H1 (cell line): ENCODE results near the gene KIAA0586. TPM values are rescaled to one million over a fixed set of nuclear protein-coding genes. Genes with fewer than 3 reads are reported as not detected.

Experiments used
- CTCF ChIA-PET: fragments of 300-600 bp; sonication (Branson Sonifier 250); formaldehyde crosslinking; loops from one replicate; lab custom pipeline; 2021; ENCODE audit not compliant: partially characterized antibody; lab: Charles Lee
- POLR2A ChIA-PET: fragments of 300-600 bp; sonication (Branson Sonifier 250); formaldehyde crosslinking; loops from one replicate; lab custom pipeline; 2021; ENCODE audit warnings: inconsistent platforms; ENCODE audit not compliant: partially characterized antibody; lab: Charles Lee
- DNase-seq, 2 experiments: peaks; one replicate each; pipeline versions ENCODE4 v3.0.0 to v3.0.0-alpha.2; 2010 to 2022; ENCODE audit warnings: low spot score in 2 of 2, low read depth in 1 of 2, mixed read lengths in 1 of 2
- FAIRE-seq: peaks from 2 replicates; lab custom pipeline; 2011; peaks lifted over from hg19 to GRCh38; lab: Jason Lieb, UNC
- H2AFZ ChIP-seq: 2 replicates; pipeline ENCODE4 v1.8.1; 2012; ENCODE audit warnings: low read length, inconsistent platforms
- H2AK5ac ChIP-seq: 2 replicates; pipeline ENCODE4 v1.6.1; 2013; ENCODE audit warnings: low read depth, low read length
- H2BK120ac ChIP-seq: replicated peaks from 2 replicates; pipeline ENCODE3; 2013; ENCODE audit warnings: low read depth, low read length, inconsistent platforms
- H2BK12ac ChIP-seq: 2 replicates; pipeline ENCODE4 v1.6.1; 2013; ENCODE audit warnings: low read depth, low read length
- H2BK15ac ChIP-seq: 2 replicates; pipeline ENCODE4 v1.6.1; 2013; ENCODE audit warnings: low read length
- H2BK20ac ChIP-seq: 2 replicates; pipeline ENCODE4 v1.6.1; 2013; ENCODE audit warnings: low read length
- H2BK5ac ChIP-seq: 2 replicates; pipeline ENCODE4 v1.6.1; 2013; ENCODE audit warnings: low read depth, low read length
- H3K14ac ChIP-seq: 2 replicates; pipeline ENCODE4 v1.6.1; 2013; ENCODE audit warnings: inconsistent platforms; ENCODE audit not compliant: insufficient read length
- H3K18ac ChIP-seq: 2 replicates; pipeline ENCODE4 v1.6.1; 2013; ENCODE audit warnings: low read length; ENCODE audit errors: extremely low read depth
- H3K23ac ChIP-seq: 2 replicates; pipeline ENCODE4 v1.6.1; 2013; ENCODE audit warnings: inconsistent platforms; ENCODE audit not compliant: insufficient read length
- H3K23me2 ChIP-seq: 2 replicates; pipeline ENCODE4 v1.6.1; 2013; ENCODE audit warnings: low read depth, low read length
- H3K27ac ChIP-seq: 2 replicates; pipeline ENCODE4 v1.6.1; 2011; ENCODE audit warnings: low read depth, low read length, inconsistent platforms
- H3K27me3 ChIP-seq, 4 experiments: replicated peaks in 1 of 4; 1 replicate in 1 of 4; 2 replicates in 3 of 4; pipeline versions ENCODE4 v1.6.1 to v1.8.1; 2011 to 2013; ENCODE audit warnings: low read length in 3 of 4, mild to moderate bottlenecking in 3 of 4, inconsistent platforms in 2 of 4, mixed read lengths in 2 of 4, moderate library complexity in 1 of 4; ENCODE audit not compliant: control insufficient read depth in 3 of 4, insufficient read depth in 3 of 4; ENCODE audit errors: extremely low read depth in 1 of 4
- H3K36me3 ChIP-seq, 4 experiments: 2 replicates each; pipeline versions ENCODE4 v1.6.1 to v1.8.1; 2011 to 2013; ENCODE audit warnings: mild to moderate bottlenecking in 4 of 4, low read length in 3 of 4, moderate library complexity in 2 of 4, control low read depth in 1 of 4, inconsistent platforms in 1 of 4; ENCODE audit not compliant: insufficient read depth in 4 of 4, control insufficient read depth in 2 of 4
- H3K4ac ChIP-seq: replicated peaks from 2 replicates; pipeline ENCODE3; 2013; ENCODE audit warnings: low read length, low read depth, mixed read lengths, inconsistent platforms; ENCODE audit not compliant: insufficient read length
- H3K4me1 ChIP-seq, 4 experiments: replicated peaks in 1 of 4; 1 replicate in 1 of 4; 2 replicates in 3 of 4; pipeline versions ENCODE4 v1.6.1 to v1.8.1; 2011 to 2013; ENCODE audit warnings: low read length in 3 of 4, inconsistent platforms in 2 of 4, mixed read lengths in 1 of 4; ENCODE audit not compliant: insufficient read depth in 4 of 4, control insufficient read depth in 3 of 4
- H3K4me2 ChIP-seq, 2 experiments: 2 replicates each; pipeline versions ENCODE4 v1.6.1 to v1.8.1; 2011 to 2013; ENCODE audit warnings: low read depth in 2 of 2, low read length in 2 of 2, control low read depth in 1 of 2, inconsistent platforms in 1 of 2, mild to moderate bottlenecking in 1 of 2; ENCODE audit not compliant: insufficient read depth in 1 of 2
- H3K4me3 ChIP-seq, 4 experiments: fragments of 200-600, 300-600 bp in 1 of 4; sonication (generic), shearing (Covaris generic), sonication (Bioruptor Twin) in 1 of 4; 2 replicates each; pipeline versions ENCODE4 v1.5.1 to v1.8.1; 2011 to 2016; ENCODE audit warnings: low read length in 4 of 4, low read depth in 3 of 4, control low read depth in 2 of 4, inconsistent platforms in 2 of 4, mild to moderate bottlenecking in 2 of 4, mixed read lengths in 1 of 4, moderate library complexity in 1 of 4; ENCODE audit not compliant: insufficient read depth in 2 of 4; ENCODE audit errors: extremely low read depth in 1 of 4
- H3K56ac ChIP-seq: replicated peaks from 2 replicates; pipeline ENCODE3; 2013; ENCODE audit warnings: low read depth, mild to moderate bottlenecking, mixed read lengths, low read length, inconsistent platforms; ENCODE audit not compliant: insufficient read length
- H3K79me1 ChIP-seq: 2 replicates; pipeline ENCODE4 v1.6.1; 2013; ENCODE audit warnings: low read depth, low read length, control low read depth
- H3K79me2 ChIP-seq, 2 experiments: 2 replicates each; pipeline versions ENCODE4 v1.6.1 to v1.8.1; 2012 to 2013; ENCODE audit warnings: low read length in 2 of 2, mild to moderate bottlenecking in 2 of 2, inconsistent platforms in 1 of 2; ENCODE audit not compliant: insufficient read depth in 2 of 2, control insufficient read depth in 1 of 2
- H3K9ac ChIP-seq, 4 experiments: replicated peaks in 1 of 4; 1 replicate in 1 of 4; 2 replicates in 3 of 4; pipeline versions ENCODE4 v1.6.1 to v1.8.1; 2011 to 2013; ENCODE audit warnings: low read depth in 3 of 4, low read length in 3 of 4, control low read depth in 2 of 4, mild to moderate bottlenecking in 2 of 4, moderate library complexity in 2 of 4, inconsistent platforms in 1 of 4; ENCODE audit errors: extremely low read depth in 1 of 4
- H3K9me3 ChIP-seq, 2 experiments: 2 replicates each; pipeline versions ENCODE4 v1.6.1 to v1.8.1; 2012 to 2013; ENCODE audit warnings: mild to moderate bottlenecking in 2 of 2, moderate library complexity in 2 of 2, control low read depth in 1 of 2, inconsistent platforms in 1 of 2, low read depth in 1 of 2, low read length in 1 of 2, mixed read lengths in 1 of 2; ENCODE audit not compliant: insufficient read depth in 2 of 2
- H4K20me1 ChIP-seq, 2 experiments: replicated peaks in 1 of 2; 2 replicates each; pipeline versions ENCODE3 to v1.8.1; 2011 to 2013; ENCODE audit warnings: inconsistent platforms in 2 of 2, low read length in 2 of 2, mild to moderate bottlenecking in 1 of 2; ENCODE audit not compliant: insufficient read depth in 2 of 2, control insufficient read depth in 1 of 2
- H4K5ac ChIP-seq: 2 replicates; pipeline ENCODE4 v1.6.1; 2013; ENCODE audit warnings: low read length, low read depth, mixed read lengths, inconsistent platforms; ENCODE audit not compliant: insufficient read length
- H4K8ac ChIP-seq: 2 replicates; pipeline ENCODE4 v1.8.0; 2013; ENCODE audit warnings: mild to moderate bottlenecking, moderate library complexity, low read length, inconsistent platforms; ENCODE audit not compliant: insufficient read depth; ENCODE audit errors: extremely low read depth
- H4K91ac ChIP-seq: replicated peaks from 2 replicates; pipeline ENCODE3; 2013; ENCODE audit warnings: low read length, mixed read lengths, inconsistent platforms; ENCODE audit not compliant: insufficient read length
- BACH1 ChIP-seq: IDR thresholded peaks from 2 replicates; pipeline ENCODE4 v1.6.1; 2012; ENCODE audit warnings: low read length, improper control_type of control experiment
- BCL11A ChIP-seq, 2 experiments: IDR thresholded peaks; one replicate each; pipeline ENCODE4 v1.6.1; 2011; ENCODE audit warnings: low read depth in 2 of 2, low read length in 2 of 2, mild to moderate bottlenecking in 2 of 2
- HDAC6 ChIP-seq: IDR thresholded peaks from one replicate; pipeline ENCODE4 v1.7.1; 2012; ENCODE audit warnings: low read depth, mild to moderate bottlenecking, inconsistent platforms, low read length, moderate library complexity
- KDM4A ChIP-seq: IDR thresholded peaks from one replicate; pipeline ENCODE4 v1.7.1; 2012; ENCODE audit warnings: low read depth, mild to moderate bottlenecking, moderate library complexity, low read length, inconsistent platforms; ENCODE audit not compliant: severe bottlenecking
- KDM5A ChIP-seq: fragments of 200-600 bp; IDR thresholded peaks from 2 replicates; pipeline ENCODE4 v1.7.1; 2012; ENCODE audit warnings: mild to moderate bottlenecking, low read length, inconsistent platforms, mixed read lengths
- NRF1 ChIP-seq: IDR thresholded peaks from 2 replicates; pipeline ENCODE4 v1.6.1; 2011; ENCODE audit warnings: mild to moderate bottlenecking, low read depth, low read length, improper control_type of control experiment
- POU5F1 ChIP-seq: IDR thresholded peaks from 2 replicates; pipeline ENCODE4 v1.6.1; 2011; ENCODE audit warnings: low read depth, mild to moderate bottlenecking, low read length, moderate library complexity
- RBBP5 ChIP-seq: IDR thresholded peaks from 2 replicates; pipeline ENCODE4 v1.7.1; 2012; ENCODE audit warnings: low read depth, mild to moderate bottlenecking, inconsistent platforms, low read length, moderate library complexity, borderline replicate concordance
- RXRA ChIP-seq: IDR thresholded peaks from 2 replicates; pipeline ENCODE4 v1.6.1; 2011; ENCODE audit warnings: low read depth, mild to moderate bottlenecking, low read length, moderate library complexity; ENCODE audit not compliant: insufficient read depth
- SAP30 ChIP-seq: fragments of 300-600 bp; sonication (generic); IDR thresholded peaks from 2 replicates; pipeline ENCODE4 v1.7.1; 2012; ENCODE audit warnings: low read length, moderate library complexity, mild to moderate bottlenecking, inconsistent platforms; ENCODE audit not compliant: insufficient read depth, insufficient replicate concordance
- SP1 ChIP-seq: IDR thresholded peaks from 2 replicates; pipeline ENCODE4 v1.6.1; 2011; ENCODE audit warnings: low read depth, low read length
- SRF ChIP-seq: IDR thresholded peaks from 2 replicates; pipeline ENCODE4 v1.6.1; 2011; ENCODE audit warnings: mild to moderate bottlenecking, low read depth, low read length, moderate library complexity
- WGBS, 2 experiments: shearing (Covaris generic) in 1 of 2; methylation state at CpG; one replicate each; pipeline versions ENCODE4 v1.1.6 to v1.1.7; 2013 to 2015; ENCODE audit warnings: low lambda C conversion rate in 2 of 2, mixed read lengths in 2 of 2, inconsistent platforms in 1 of 2, low coverage in 1 of 2, missing lambda C conversion rate in 1 of 2; ENCODE audit not compliant: insufficient replicate concordance in 2 of 2, insufficient coverage in 1 of 2, insufficient read length in 1 of 2; ENCODE audit errors: extremely low coverage in 1 of 2, missing lambda C conversion rate in 1 of 2; 5-methylcytosine and 5-hydroxymethylcytosine counted together
- polyA plus RNA-seq, 7 experiments: library from polyadenylated mRNA; depleted of rRNA in 3 of 7; stranded (reverse) in 5 of 7; unstranded in 2 of 7; fragments of >200 nt in 5 of 7; fragments of 200-250 nt in 2 of 7; gene quantifications; 1 replicate in 5 of 7; 2 replicates in 1 of 7; 4 replicates in 1 of 7; pipeline versions ENCODE4 v1.2.1 to v1.2.3, GENCODE V29; 2011 to 2013; ENCODE audit warnings: missing spikeins in 2 of 7, mixed read lengths in 2 of 7
- total RNA-seq: library from RNA; stranded (reverse); fragmentation: NEBNext Ultra II Directional; extraction: Animal tissue kit (Norgen Biotek cat#: 25700); gene quantifications from 2 replicates; pipeline ENCODE4 v1.2.1, GENCODE V29; 2021

The KIAA0586 gene
- total and polyA plus RNA-seq, 2 of the 8 experiments (the other 6 are each of a cell fraction or from before 2014, with no cell fraction given) = 7.2 to 24.8 TPM

DNA sequence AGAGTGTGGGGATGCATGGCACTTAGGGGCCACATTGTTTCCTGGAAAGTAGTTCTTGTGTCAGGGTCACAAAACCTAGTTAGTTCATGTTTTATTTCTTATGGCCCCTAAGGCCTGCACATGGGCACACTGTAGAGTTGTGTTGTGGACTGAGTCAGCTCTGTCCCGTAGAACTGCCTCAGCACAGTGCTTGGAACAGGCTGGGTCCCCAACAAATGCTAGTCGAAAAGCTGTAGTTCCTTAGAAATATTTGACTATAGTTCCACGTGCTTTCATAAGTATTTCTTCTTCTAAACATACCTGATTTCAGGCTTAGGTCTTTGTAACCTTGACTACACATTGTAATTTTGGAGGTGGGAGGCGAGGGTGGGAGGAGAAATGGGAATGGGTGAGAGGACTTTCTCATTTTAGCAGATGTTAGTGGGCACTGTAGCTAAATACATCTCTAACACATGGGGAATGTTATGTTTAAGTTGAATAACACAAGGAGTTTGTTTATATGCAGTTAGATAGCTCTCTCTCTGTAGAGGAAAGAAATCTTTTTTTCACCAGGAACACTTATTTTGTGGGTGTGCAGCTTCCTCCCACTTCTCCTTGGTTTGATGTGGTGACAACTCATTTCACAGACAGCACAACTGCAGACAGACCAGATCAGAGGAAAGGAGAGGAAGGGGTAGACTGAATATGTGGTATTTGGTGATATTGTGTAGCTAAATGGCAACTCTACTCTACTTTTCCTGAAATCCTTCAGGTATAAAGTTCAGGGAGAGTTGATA is 170.7 kb downstream of the KIAA0586 start:
- Histone ChIP-seq H3K79me1 (no peaks in the 10 kb centered on the region), H3K4ac (no peak overlapping the region), H3K4me2 (no peak overlapping the region), H3K27me3 (no peaks in the 10 kb centered on the region), H2BK20ac (no peak overlapping the region), H3K23me2 (no peaks in the 10 kb centered on the region), H4K20me1 (no peaks in the 10 kb centered on the region), H3K79me2 (no peaks in the 10 kb centered on the region), H3K14ac (no peak overlapping the region), H2BK120ac (no peak overlapping the region), H4K91ac (no peak overlapping the region), H3K9ac (no peak overlapping the region), H2AK5ac (no peak overlapping the region), H2BK5ac (no peak overlapping the region), H2BK12ac (no peak overlapping the region; the same call in 1 of the 2 replicates), H2BK15ac (no peak overlapping the region), H3K4me3 (no peak overlapping the region), H3K23ac (no peak overlapping the region), H3K9me3 (no peaks in the 10 kb centered on the region), H3K27ac (no peak overlapping the region), H2AFZ (0 out of 2 replicates have a peak overlapping the region, but pooled peaks have one; percentile 27), H3K56ac (no peak overlapping the region), H3K4me1 (peaks cover 0 to 6% (median 2%) of the 10 kb centered on the region in 4 experiments; a peak in 3 of 7 replicates), H4K5ac (no peak overlapping the region), H3K36me3 (no peaks in the 10 kb centered on the region), H4K8ac (no peak overlapping the region), H3K18ac (no peak overlapping the region)
- FAIRE-seq (no peak), DNase-seq (no peak)
- POLR2A ChIA-PET = no interaction called here
- WGBS, 2 experiments = 97% methylated on average over 4 of the region's 4 CpGs; no CpG with 5 or more reads in 1 of the 2 experiments
- no peak for TF ChIP-seq SAP30
- no peak for TF ChIP-seq SP1
- no peak for TF ChIP-seq RXRA
- no peak for TF ChIP-seq HDAC6
- TF ChIP-seq KDM5A = no peak
- TF ChIP-seq BCL11A (IDR thresholded peaks at IDR 0.05; ENCODE audit: low read depth in 2 of 2, low read length in 2 of 2) = no peak
- no peak for TF ChIP-seq BACH1
- TF ChIP-seq RBBP5 = no peak
- no peak for TF ChIP-seq NRF1
- TF ChIP-seq SRF = no peak
- no peak for TF ChIP-seq KDM4A
- TF ChIP-seq POU5F1 = no peak
- CTCF ChIA-PET = interaction anchor here (0.7 to 1.4 kb wide), 4 partner anchors 22 to 452 kb away, joined by 3 to 4 read pairs (median 3); no protein-coding TSS in a partner anchor
